HepG2 (cell line): ENCODE data around the gene FLAD1. TPM values are rescaled to one million over a fixed set of nuclear protein-coding genes. Genes with fewer than 3 reads are reported as not detected.
A peak's percentile ranks its signal among the peaks of the same experiment; 100 is the strongest.

ENCODE experiments used
- BCL3 ChIP-seq: sonication (generic); formaldehyde crosslinking; IDR thresholded peaks from 2 replicates; pipeline ENCODE4 v1.5.1; 2020; ENCODE audit warnings: mild to moderate bottlenecking, missing genetic modification reagents, moderate library complexity
- BHLHE40 ChIP-seq: IDR thresholded peaks from 2 replicates; pipeline ENCODE4 v1.6.1; 2011; ENCODE audit warnings: low read length, improper control_type of control experiment
- GPN1 ChIP-seq: sonication (generic); formaldehyde crosslinking; IDR thresholded peaks from 2 replicates; pipeline ENCODE4 v1.5.1; 2020; ENCODE audit warnings: missing genetic modification reagents, borderline replicate concordance
- HOXD1 ChIP-seq: sonication (generic); formaldehyde crosslinking; IDR thresholded peaks from 2 replicates; pipeline ENCODE4 v1.5.0; 2020; ENCODE audit warnings: missing genetic modification reagents
- KDM3A ChIP-seq: IDR thresholded peaks from 2 replicates; pipeline ENCODE4 v1.6.1; 2018; ENCODE audit warnings: low read depth, missing compliant biosample characterization
- MYC ChIP-seq: sonication (generic); formaldehyde crosslinking; IDR thresholded peaks from 2 replicates; pipeline ENCODE4 v1.9.0; 2021; ENCODE audit warnings: missing genetic modification reagents, borderline replicate concordance
- REST ChIP-seq, 2 experiments: IDR thresholded peaks; 2 replicates each; pipeline ENCODE4 v1.6.1; 2011 to 2012; ENCODE audit warnings: low read length in 2 of 2, borderline replicate concordance in 1 of 2, low read depth in 1 of 2, mild to moderate bottlenecking in 1 of 2, moderate library complexity in 1 of 2
- TAF1 ChIP-seq: sonication (generic); formaldehyde crosslinking; IDR thresholded peaks from 2 replicates; pipeline ENCODE4 v1.4.0; 2020; ENCODE audit warnings: missing genetic modification reagents
- TARDBP ChIP-seq: sonication (generic); formaldehyde crosslinking; IDR thresholded peaks from 2 replicates; pipeline ENCODE4 v1.8.0; 2022; ENCODE audit warnings: mild to moderate bottlenecking, missing genetic modification reagents
- TEAD2 ChIP-seq: sonication (generic); formaldehyde crosslinking; IDR thresholded peaks from 2 replicates; pipeline ENCODE4 v1.9.0; 2021; ENCODE audit warnings: missing genetic modification reagents
- THRA ChIP-seq: sonication (generic); formaldehyde crosslinking; IDR thresholded peaks from 2 replicates; pipeline ENCODE4 v1.4.0; 2020; ENCODE audit warnings: missing genetic modification reagents, borderline replicate concordance
- TMF1 ChIP-seq: sonication (generic); formaldehyde crosslinking; IDR thresholded peaks from 2 replicates; pipeline ENCODE4 v1.8.1; 2022; ENCODE audit warnings: low read depth, missing genetic modification reagents
- USF2 ChIP-seq, 2 experiments: sonication (generic) in 1 of 2; formaldehyde crosslinking in 1 of 2; IDR thresholded peaks; 2 replicates each; pipeline versions ENCODE4 v1.5.1 to v1.6.1; 2011 to 2020; ENCODE audit warnings: borderline replicate concordance in 1 of 2, low read depth in 1 of 2, low read length in 1 of 2, mild to moderate bottlenecking in 1 of 2, missing genetic modification reagents in 1 of 2, moderate library complexity in 1 of 2
- ZEB1 ChIP-seq: IDR thresholded peaks from 2 replicates; pipeline ENCODE4 v1.6.1; 2012; ENCODE audit warnings: mild to moderate bottlenecking, low read depth, inconsistent platforms; ENCODE audit not compliant: insufficient replicate concordance
- ZFP36L2 ChIP-seq: sonication (generic); formaldehyde crosslinking; IDR thresholded peaks from 2 replicates; pipeline ENCODE4 v1.4.0; 2020; ENCODE audit warnings: missing genetic modification reagents
- ZMAT5 ChIP-seq: sonication (generic); formaldehyde crosslinking; IDR thresholded peaks from 2 replicates; pipeline ENCODE4 v1.5.0; 2020; ENCODE audit warnings: mild to moderate bottlenecking, low read depth, missing genetic modification reagents, borderline replicate concordance
- ZMYM4 ChIP-seq: sonication (generic); formaldehyde crosslinking; IDR thresholded peaks from 2 replicates; pipeline ENCODE4 v1.8.1; 2023; ENCODE audit warnings: mild to moderate bottlenecking, missing genetic modification reagents
- ZNF331 ChIP-seq: sonication (generic); formaldehyde crosslinking; IDR thresholded peaks from 2 replicates; pipeline ENCODE4 v1.4.0; 2020; ENCODE audit warnings: missing genetic modification reagents
- ZNF557 ChIP-seq: sonication (generic); formaldehyde crosslinking; IDR thresholded peaks from 2 replicates; pipeline ENCODE4 v1.4.0; 2020; ENCODE audit warnings: missing genetic modification reagents
- ZNF841 ChIP-seq: sonication (generic); formaldehyde crosslinking; IDR thresholded peaks from 2 replicates; pipeline ENCODE4 v1.8.1; 2023; ENCODE audit warnings: missing genetic modification reagents, borderline replicate concordance
- polyA plus RNA-seq, 8 experiments: library from polyadenylated mRNA; depleted of rRNA in 3 of 8; stranded (reverse) in 7 of 8; unstranded in 1 of 8; fragments of >200 nt; fragmentation: Illumina TruSeq in 4 of 8; extraction: Trizol in 4 of 8; gene quantifications; 2 replicates each; pipeline versions ENCODE4 v1.2.1 to v1.2.3, GENCODE V29; 2011 to 2016; ENCODE audit warnings: low read depth in 4 of 8, missing spikeins in 1 of 8, mixed read lengths in 1 of 8; ENCODE audit not compliant: insufficient read depth in 1 of 8
- total RNA-seq, 5 experiments: library from RNA; depleted of rRNA; stranded (reverse); fragments of >200 nt; fragmentation: Illumina TruSeq; extraction: Trizol; gene quantifications; 2 replicates each; pipeline ENCODE4 v1.2.3, GENCODE V29; 2016; ENCODE audit warnings: low read depth in 1 of 5

Gene FLAD1
- total and polyA plus RNA-seq, 2 of the 13 experiments (the other 11 are each of a cell fraction or from before 2014, with no cell fraction given) = 25.9 to 32.8 TPM

GRCh38 chr1:154999571-155000410 is 16.6 kb downstream of the FLAD1 start (continued):
- TF ChIP-seq THRA (peak; percentile 53; the same call in 1 of the 2 replicates), TAF1 (CRISPR knock-in tag) (no peak), TEAD2 (CRISPR knock-in tag) (no peak), REST (IDR thresholded peaks at IDR 0.05; ENCODE audit: borderline replicate concordance in 1 of 2, low read depth in 1 of 2, low read length in 2 of 2) (no peak), ZNF331 (CRISPR knock-in tag) (no peak), TARDBP (no peak; the same call in 1 of the 2 replicates), KDM3A (CRISPR knock-in tag) (no peak), ZMAT5 (no peak), ZNF557 (CRISPR knock-in tag) (no peak), ZFP36L2 (CRISPR knock-in tag) (no peak), BHLHE40 (no peak), USF2 (IDR thresholded peaks at IDR 0.05; ENCODE audit: low read depth, low read length) (no peak), USF2 (CRISPR knock-in tag; IDR thresholded peaks at IDR 0.05; ENCODE audit: borderline replicate concordance) (no peak), ZNF841 (CRISPR knock-in tag) (no peak), MYC (peak; percentile 85), BCL3 (CRISPR knock-in tag) (0 out of 2 replicates have a peak, but pooled peaks have one; percentile 59), GPN1 (CRISPR knock-in tag) (no peak), ZMYM4 (CRISPR knock-in tag) (no peak), ZEB1 (no peak), TMF1 (CRISPR knock-in tag) (no peak), HOXD1 (CRISPR knock-in tag) (no peak)
